ENCODE results near the gene ATP6V1C2.

Gene ATP6V1C2

GRCh38 chr2:10732924-10733565 is 11.6 kb downstream of the ATP6V1C2 start:
- DNase-seq (ENCODE audit: low read depth in 2 of 2), result no peak

GRCh38 chr2:10733566-10733925 is 12.1 kb downstream of the ATP6V1C2 start:
- no peak for DNase-seq (ENCODE audit: low read depth in 2 of 2)

- DNase-seq (ENCODE audit: low read depth in 2 of 2), result no peak
These were observed 12.6 kb downstream of the ATP6V1C2 start for GRCh38 chr2:10733980-10734379.

- no peak for DNase-seq (ENCODE audit: low read depth in 2 of 2)
These were observed 16.8 kb downstream of the ATP6V1C2 start for GRCh38 chr2:10738192-10738591.

GRCh38 chr2:10740226-10740625 is 18.8 kb downstream of the ATP6V1C2 start:
- DNase-seq (ENCODE audit: low read depth in 2 of 2), result no peak

GRCh38 chr2:10741139-10741538 is 19.7 kb downstream of the ATP6V1C2 start:
- no peak for DNase-seq (ENCODE audit: low read depth in 2 of 2)

- DNase-seq (ENCODE audit: low read depth in 2 of 2), result no peak
These were observed 21.2 kb downstream of the ATP6V1C2 start for GRCh38 chr2:10742666-10743065.

- DNase-seq (ENCODE audit: low read depth in 2 of 2), result no peak
These were observed 29.2 kb downstream of the ATP6V1C2 start for GRCh38 chr2:10750610-10751009.

GRCh38 chr2:10752236-10752635 is 30.8 kb downstream of the ATP6V1C2 start:
- DNase-seq (ENCODE audit: low read depth in 2 of 2), result no peak

GRCh38 chr2:10753156-10753555 is 31.7 kb downstream of the ATP6V1C2 start:
- DNase-seq (ENCODE audit: low read depth in 2 of 2), result no peak

GRCh38 chr2:10753876-10754275 is 32.4 kb downstream of the ATP6V1C2 start:
- no peak for DNase-seq (ENCODE audit: low read depth in 2 of 2)

- no peak for DNase-seq (ENCODE audit: low read depth in 2 of 2)
These were observed 34.2 kb downstream of the ATP6V1C2 start for GRCh38 chr2:10755621-10756020.

GRCh38 chr2:10757814-10758286 is 36.4 kb downstream of the ATP6V1C2 start:
- DNase-seq (ENCODE audit: low read depth in 2 of 2), result no peak

- DNase-seq (ENCODE audit: low read depth in 2 of 2), result no peak
These were observed 37.8 kb downstream of the ATP6V1C2 start for GRCh38 chr2:10759151-10759714.

- no peak for DNase-seq (ENCODE audit: low read depth in 2 of 2)
These were observed 39.5 kb downstream of the ATP6V1C2 start for GRCh38 chr2:10760794-10761504.

- DNase-seq (ENCODE audit: low read depth in 2 of 2), result no peak
These were observed 40.2 kb downstream of the ATP6V1C2 start for GRCh38 chr2:10761591-10761990.

GRCh38 chr2:10762651-10763460 is 41.4 kb downstream of the ATP6V1C2 start:
- DNase-seq (ENCODE audit: low read depth in 2 of 2), result no peak

GRCh38 chr2:10763461-10763800 is 42.0 kb downstream of the ATP6V1C2 start:
- DNase-seq (ENCODE audit: low read depth in 2 of 2), result no peak

GRCh38 chr2:10764096-10764785 is 42.8 kb downstream of the ATP6V1C2 start:
- DNase-seq (ENCODE audit: low read depth in 2 of 2), result no peak

- no peak for DNase-seq (ENCODE audit: low read depth in 2 of 2)
These were observed 43.5 kb downstream of the ATP6V1C2 start for GRCh38 chr2:10764896-10765295.

- DNase-seq (ENCODE audit: low read depth in 2 of 2), result no peak
These were observed 44.0 kb downstream of the ATP6V1C2 start for GRCh38 chr2:10765461-10765860.

- no peak for DNase-seq (ENCODE audit: low read depth in 2 of 2)
These were observed 44.5 kb downstream of the ATP6V1C2 start for GRCh38 chr2:10765914-10766313.
